ENCODE results near the gene CCDC57. TPM values are rescaled to one million over a fixed set of nuclear protein-coding genes. Genes with fewer than 3 reads are reported as not detected.

The CCDC57 gene
- total RNA-seq, 4 donors from 2014 or later = 14.8 to 32.0 (median 21.9) TPM

DNA sequence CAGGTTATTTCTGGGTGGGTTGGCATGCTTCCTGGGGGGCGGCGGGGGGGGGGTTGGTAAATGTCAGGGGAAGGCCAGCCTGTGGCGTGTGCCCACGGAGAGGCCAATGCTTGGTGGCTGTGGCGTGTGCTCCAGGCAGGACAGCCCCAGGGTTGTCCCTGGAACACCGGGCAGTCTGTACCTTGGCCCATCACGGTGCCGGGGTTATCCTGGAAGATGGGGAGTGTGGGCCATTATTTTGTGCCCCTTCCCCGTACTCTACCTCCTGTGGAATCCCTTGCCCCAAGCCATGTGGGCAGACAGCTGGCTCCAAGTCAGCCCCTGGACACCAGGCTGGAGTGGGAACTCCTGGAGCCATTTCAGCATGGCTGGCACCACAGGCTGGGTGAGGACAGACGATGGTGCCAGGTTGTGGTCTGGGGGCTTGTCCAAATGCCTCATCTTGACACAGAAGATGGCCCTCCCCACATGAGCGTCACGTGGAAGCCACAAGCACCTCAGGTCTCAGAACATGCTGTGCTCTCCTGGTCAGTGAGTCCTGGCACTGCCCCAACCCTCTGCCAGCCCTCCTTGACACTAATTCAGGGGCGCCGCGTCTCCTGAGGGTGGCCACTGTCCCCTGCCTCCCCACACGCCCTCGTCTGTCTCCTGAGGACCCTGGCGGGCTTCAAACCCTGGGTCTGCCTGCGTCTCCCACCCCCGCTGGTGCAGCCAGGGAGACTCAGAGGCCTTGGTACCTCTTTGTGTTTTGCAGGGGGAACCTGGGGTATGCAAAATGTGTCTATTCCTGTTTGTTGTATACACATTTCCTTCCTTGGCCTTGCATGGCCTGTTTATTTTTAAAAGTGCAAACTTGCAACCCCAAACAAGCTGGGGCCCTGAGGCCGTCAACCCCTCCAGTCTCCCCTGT, 20.5 kb upstream of the CCDC57 start:
- no peak for ATAC-seq (ENCODE audit: low FRiP score)
- TF ChIP-seq, protein P1, sequence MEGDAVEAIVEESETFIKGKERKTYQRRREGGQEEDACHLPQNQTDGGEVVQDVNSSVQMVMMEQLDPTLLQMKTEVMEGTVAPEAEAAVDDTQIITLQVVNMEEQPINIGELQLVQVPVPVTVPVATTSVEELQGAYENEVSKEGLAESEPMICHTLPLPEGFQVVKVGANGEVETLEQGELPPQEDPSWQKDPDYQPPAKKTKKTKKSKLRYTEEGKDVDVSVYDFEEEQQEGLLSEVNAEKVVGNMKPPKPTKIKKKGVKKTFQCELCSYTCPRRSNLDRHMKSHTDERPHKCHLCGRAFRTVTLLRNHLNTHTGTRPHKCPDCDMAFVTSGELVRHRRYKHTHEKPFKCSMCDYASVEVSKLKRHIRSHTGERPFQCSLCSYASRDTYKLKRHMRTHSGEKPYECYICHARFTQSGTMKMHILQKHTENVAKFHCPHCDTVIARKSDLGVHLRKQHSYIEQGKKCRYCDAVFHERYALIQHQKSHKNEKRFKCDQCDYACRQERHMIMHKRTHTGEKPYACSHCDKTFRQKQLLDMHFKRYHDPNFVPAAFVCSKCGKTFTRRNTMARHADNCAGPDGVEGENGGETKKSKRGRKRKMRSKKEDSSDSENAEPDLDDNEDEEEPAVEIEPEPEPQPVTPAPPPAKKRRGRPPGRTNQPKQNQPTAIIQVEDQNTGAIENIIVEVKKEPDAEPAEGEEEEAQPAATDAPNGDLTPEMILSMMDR (IDR thresholded peaks at IDR 0.05) = no peak
- no peak for DNase-seq (ENCODE audit: low spot score)

GRCh38 chr17:82232322-82232820, 19.7 kb upstream of the CCDC57 start:
- ATAC-seq (ENCODE audit: low FRiP score) (no peak), DNase-seq (ENCODE audit: low spot score) (no peak)
- TF ChIP-seq, protein P1 (IDR thresholded peaks at IDR 0.05) = no peak

DNA sequence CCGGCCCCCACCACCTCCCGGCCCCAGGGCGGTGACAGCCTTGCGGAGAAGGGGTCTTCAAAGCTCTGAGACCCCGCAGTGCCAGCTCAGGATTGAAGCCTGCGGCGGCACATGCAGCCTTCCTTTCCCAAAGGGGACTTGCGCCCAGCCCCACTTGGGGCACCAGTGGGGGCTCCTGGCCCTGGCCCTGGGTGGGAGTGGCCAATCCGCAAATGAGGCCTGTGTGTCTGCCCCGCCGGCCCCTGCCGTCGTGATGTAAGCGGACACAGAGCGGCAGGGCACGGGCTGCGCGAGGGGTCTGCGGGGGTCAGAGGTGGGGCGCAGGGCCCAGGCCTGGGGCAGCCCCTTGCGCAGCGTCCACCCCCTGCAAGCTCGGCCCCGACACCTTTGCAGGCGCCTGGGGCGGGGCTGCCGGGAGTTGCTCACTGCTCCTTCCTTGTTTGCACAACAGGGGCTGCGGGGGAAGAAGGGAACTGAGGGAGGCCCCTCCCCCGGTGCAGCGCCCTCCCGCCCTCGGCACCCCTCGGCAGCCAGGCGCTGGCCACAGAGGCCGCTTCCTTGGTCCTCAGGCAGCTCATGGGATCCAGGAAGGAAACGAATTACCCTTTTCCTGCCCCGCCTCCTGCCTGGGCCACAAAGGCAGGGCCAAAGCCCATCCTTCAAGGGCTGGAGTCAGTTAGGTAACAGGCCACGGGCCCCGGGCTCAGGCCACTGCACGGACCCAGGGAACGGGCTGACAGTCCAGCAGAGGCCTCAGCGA, 19.1 kb upstream of the CCDC57 start:
- DNase-seq (ENCODE audit: low spot score) (no peak), ATAC-seq (ENCODE audit: low FRiP score) (peak; percentile 40)
- TF ChIP-seq, protein P1 (IDR thresholded peaks at IDR 0.05) = no peak

DNA sequence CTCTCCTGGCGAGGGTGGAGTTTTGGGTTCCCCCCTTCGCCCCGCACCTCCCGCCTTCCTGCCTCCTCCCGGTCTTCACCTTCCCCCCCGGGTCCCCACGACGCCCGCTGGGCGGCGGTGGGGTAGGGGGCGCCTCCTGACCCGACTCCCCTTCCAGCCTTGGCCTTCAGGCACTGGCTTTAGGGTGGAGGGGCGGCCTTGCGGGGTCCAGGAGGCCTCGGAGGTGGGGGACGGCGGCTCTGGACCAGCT, 18.6 kb upstream of the CCDC57 start:
- no peak for DNase-seq (ENCODE audit: low spot score)
- TF ChIP-seq, protein P1 (IDR thresholded peaks at IDR 0.05) = no peak
- ATAC-seq (ENCODE audit: low FRiP score) = peak; percentile 1

DNA sequence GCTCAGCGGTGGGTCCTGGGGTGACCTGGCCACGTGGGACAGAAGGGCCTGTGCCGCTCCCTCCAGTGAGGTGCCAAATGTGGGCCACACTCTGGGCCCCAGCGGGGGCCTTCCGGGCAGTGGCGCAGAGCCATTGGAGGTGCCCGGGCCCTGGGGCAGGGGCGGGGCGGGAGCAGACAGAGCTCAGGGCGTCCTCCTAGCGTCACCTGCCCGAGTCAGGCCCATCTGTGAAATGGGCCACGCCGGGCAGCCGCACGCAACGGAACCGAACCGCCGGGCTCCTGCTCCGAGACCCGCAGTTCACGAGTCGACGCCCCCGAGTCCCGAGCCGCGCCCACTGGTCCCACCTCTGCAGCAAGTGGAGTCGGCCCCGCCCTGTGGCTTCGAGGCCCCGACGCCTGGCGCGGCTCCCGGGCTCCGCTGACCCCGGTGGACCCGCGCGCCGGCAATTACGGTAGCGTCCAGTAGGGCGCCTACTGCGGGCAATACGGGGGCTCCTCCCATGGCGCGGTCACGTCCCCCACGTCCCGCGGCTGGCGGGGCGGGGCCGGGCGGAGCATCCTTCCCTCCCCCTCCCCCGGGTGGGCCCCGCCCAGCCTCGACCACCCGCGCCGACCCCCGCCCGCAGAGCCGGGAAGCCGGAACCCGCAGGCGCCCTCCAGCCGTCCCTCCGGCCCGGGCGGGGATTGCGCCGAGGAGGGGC, 18.1 kb upstream of the CCDC57 start:
- no peak for DNase-seq (ENCODE audit: low spot score)
- TF ChIP-seq, protein P1 (IDR thresholded peaks at IDR 0.05) = peak in 1 of 3 donors; percentile 54
- ATAC-seq (ENCODE audit: low FRiP score) = peak; percentile 50

- TF ChIP-seq, protein P1 (IDR thresholded peaks at IDR 0.05) = no peak
- DNase-seq (ENCODE audit: low spot score) (no peak), ATAC-seq (ENCODE audit: low FRiP score) (no peak)
These were observed 17.3 kb upstream of the CCDC57 start for GRCh38 chr17:82229698-82230608.
